ENCODE results near the gene FOXO1. TPM values are rescaled to one million over a fixed set of nuclear protein-coding genes. Genes with fewer than 3 reads are reported as not detected.

The FOXO1 gene
- total RNA-seq, 5 donors from 2014 or later (not counting 1 experiment from before 2014, with no cell fraction given) = 73.0 to 89.1 (median 84.5) TPM

DNA sequence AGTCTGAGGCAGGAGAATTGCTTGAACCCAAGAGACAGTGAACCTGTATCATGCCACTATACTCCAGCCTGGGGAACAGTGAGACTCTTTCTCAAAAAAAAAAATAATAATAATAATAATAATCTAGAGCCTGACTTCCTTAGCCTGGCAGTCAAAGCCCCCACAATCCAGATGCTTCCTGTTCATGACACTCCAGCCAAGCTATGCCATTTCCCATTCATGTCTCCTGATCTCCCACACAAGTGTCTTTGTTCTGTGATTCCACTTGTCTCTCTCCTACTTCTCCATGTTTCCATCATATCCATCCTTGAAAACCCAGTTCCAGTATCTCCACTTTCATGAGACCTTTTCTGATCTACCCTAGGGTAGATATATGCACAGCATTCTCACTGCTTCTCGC, 150.7 kb downstream of the FOXO1 start:
- H3K4me1 Mint-ChIP-seq = peaks cover 42 to 51% (median 46%) of the 10 kb centered on the region in 3 donors
- Histone ChIP-seq H3K4me1 (ENCODE audit: control insufficient read depth in 1 of 2, extremely low read depth in 1 of 2, insufficient read depth in 2 of 2, low read length in 2 of 2) (peaks cover 0 to 15% of the 10 kb centered on the region in 2 experiments), H3K27me3 (replicated peaks in 1 of 2; ENCODE audit: control insufficient read depth in 2 of 2, extremely low read depth in 1 of 2, insufficient read depth in 2 of 2, low read length in 1 of 2) (no peaks in the 10 kb centered on the region), H3K9me3 (no peaks in the 10 kb centered on the region), H3K4me3 (ENCODE audit: control insufficient read depth in 1 of 2, extremely low read depth in 1 of 2, low read length in 1 of 2) (no peak overlapping the region), H3K36me3 (ENCODE audit: control insufficient read depth in 2 of 2, extremely low read depth in 1 of 2, insufficient read depth in 1 of 2, low read length in 1 of 2) (no peaks in the 10 kb centered on the region), H3K27ac (ENCODE audit: low read length) (no peak overlapping the region)
- ChIA-PET CTCF (no interaction called here), POLR2A (no interaction called here)
- H3K4me3 Mint-ChIP-seq = no peak overlapping the region
- ATAC-seq (replicated peaks in 1 of 4) (no peak), DNase-seq (no peak)
- WGBS (ENCODE audit: insufficient coverage) = 100% methylated on average over 1 of the region's 1 CpG
- H3K27ac Mint-ChIP-seq = no peak overlapping the region
- H3K36me3 Mint-ChIP-seq = no peaks in the 10 kb centered on the region
- no peaks in the 10 kb centered on the region for H3K27me3 Mint-ChIP-seq
- no peaks in the 10 kb centered on the region for H3K9me3 Mint-ChIP-seq

DNA sequence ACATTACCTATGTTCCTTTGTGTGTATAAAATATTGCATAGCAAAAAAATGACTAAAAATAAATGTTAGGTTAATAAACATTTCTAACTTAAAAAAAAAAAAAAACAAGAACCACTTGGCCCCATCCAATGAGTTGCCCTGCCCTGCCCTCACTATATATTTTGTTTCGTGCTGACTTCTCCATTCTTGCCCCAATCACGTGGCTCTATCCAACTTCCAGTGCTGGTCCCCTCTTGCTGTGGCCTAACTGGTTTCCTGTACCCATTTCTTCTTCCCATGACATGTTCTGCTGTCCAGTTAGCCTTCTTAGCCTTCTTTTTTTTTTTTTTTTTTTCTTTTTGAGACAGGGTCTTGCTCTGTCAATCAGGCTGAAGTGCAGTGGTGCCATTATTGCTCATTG, 151.6 kb downstream of the FOXO1 start:
- Histone ChIP-seq H3K4me1 (ENCODE audit: control insufficient read depth in 1 of 2, extremely low read depth in 1 of 2, insufficient read depth in 2 of 2, low read length in 2 of 2) (peaks cover 0 to 15% of the 10 kb centered on the region in 2 experiments), H3K36me3 (ENCODE audit: control insufficient read depth in 2 of 2, extremely low read depth in 1 of 2, insufficient read depth in 1 of 2, low read length in 1 of 2) (no peaks in the 10 kb centered on the region), H3K27me3 (replicated peaks in 1 of 2; ENCODE audit: control insufficient read depth in 2 of 2, extremely low read depth in 1 of 2, insufficient read depth in 2 of 2, low read length in 1 of 2) (no peaks in the 10 kb centered on the region), H3K27ac (ENCODE audit: low read length) (no peak overlapping the region), H3K4me3 (ENCODE audit: control insufficient read depth in 1 of 2, extremely low read depth in 1 of 2, low read length in 1 of 2) (no peak overlapping the region), H3K9me3 (no peaks in the 10 kb centered on the region)
- H3K27me3 Mint-ChIP-seq = no peaks in the 10 kb centered on the region
- no peak for ATAC-seq (replicated peaks in 1 of 4)
- peaks cover 44 to 49% (median 46%) of the 10 kb centered on the region in 3 donors for H3K4me1 Mint-ChIP-seq
- H3K4me3 Mint-ChIP-seq = no peak overlapping the region
- POLR2A ChIA-PET = interaction anchor here in 1 of 2 donors (0.5 kb wide), 1 partner anchor 216 kb away, joined by 6 read pairs; no protein-coding TSS in a partner anchor
- no peak overlapping the region for H3K27ac Mint-ChIP-seq
- DNase-seq = no peak
- CTCF ChIA-PET = interaction anchor here (0.5 to 0.7 kb wide), 3 partner anchors 389 to 1492 kb away, joined by 4 to 8 read pairs (median 4); no protein-coding TSS in a partner anchor
- H3K9me3 Mint-ChIP-seq = no peaks in the 10 kb centered on the region
- no peaks in the 10 kb centered on the region for H3K36me3 Mint-ChIP-seq
- 96% methylated on average over 2 of the region's 2 CpGs for whole genome bisulfite sequencing (ENCODE audit: insufficient coverage)

DNA sequence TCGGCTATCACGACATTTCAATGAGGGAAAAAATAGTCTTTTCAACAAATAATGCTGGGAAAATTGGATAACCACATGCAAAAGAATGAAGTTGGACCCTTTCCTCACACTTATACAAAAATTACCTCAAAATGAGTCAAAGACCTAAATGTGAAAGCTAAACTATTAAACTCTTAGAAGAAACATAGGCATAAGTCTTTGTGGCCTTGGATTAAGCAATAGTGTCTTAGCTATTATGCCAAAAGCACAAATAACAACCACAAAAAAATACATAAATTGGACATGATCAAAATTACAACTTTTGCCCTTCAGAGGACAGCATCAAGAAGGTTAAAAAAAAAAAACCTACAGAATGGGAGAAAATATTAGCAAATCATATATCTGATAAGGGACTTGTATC, 156.6 kb downstream of the FOXO1 start:
- Histone ChIP-seq H3K27me3 (replicated peaks in 1 of 2; ENCODE audit: control insufficient read depth in 2 of 2, extremely low read depth in 1 of 2, insufficient read depth in 2 of 2, low read length in 1 of 2) (no peaks in the 10 kb centered on the region), H3K4me1 (ENCODE audit: control insufficient read depth in 1 of 2, extremely low read depth in 1 of 2, insufficient read depth in 2 of 2, low read length in 2 of 2) (peaks cover 25 to 28% of the 10 kb centered on the region in 2 experiments), H3K27ac (ENCODE audit: low read length) (no peak overlapping the region), H3K36me3 (ENCODE audit: control insufficient read depth in 2 of 2, extremely low read depth in 1 of 2, insufficient read depth in 1 of 2, low read length in 1 of 2) (no peaks in the 10 kb centered on the region), H3K9me3 (no peaks in the 10 kb centered on the region), H3K4me3 (ENCODE audit: control insufficient read depth in 1 of 2, extremely low read depth in 1 of 2, low read length in 1 of 2) (no peak overlapping the region)
- WGBS (ENCODE audit: insufficient coverage) = no CpG with 5 or more reads among the region's 2 CpGs
- H3K4me3 Mint-ChIP-seq = no peak overlapping the region
- H3K4me1 Mint-ChIP-seq = peaks cover 56 to 63% (median 59%) of the 10 kb centered on the region in 3 donors
- ATAC-seq (replicated peaks in 1 of 4) (no peak), DNase-seq (no peak)
- H3K9me3 Mint-ChIP-seq = no peaks in the 10 kb centered on the region
- H3K36me3 Mint-ChIP-seq = no peaks in the 10 kb centered on the region
- ChIA-PET POLR2A (interaction anchor here in 1 of 2 donors (0.7 kb wide), 1 partner anchor 254 kb away, joined by 4 read pairs; no protein-coding TSS in a partner anchor), CTCF (interaction anchor here in 1 of 2 donors (1.4 kb wide), 1 partner anchor 24 kb away, joined by 4 read pairs; no protein-coding TSS in a partner anchor)
- H3K27ac Mint-ChIP-seq = no peak overlapping the region
- H3K27me3 Mint-ChIP-seq = no peaks in the 10 kb centered on the region

GRCh38 chr13:40508767-40509342, 157.6 kb downstream of the FOXO1 start:
- peaks cover 25 to 28% of the 10 kb centered on the region in 2 experiments for H3K4me1 ChIP-seq (ENCODE audit: control insufficient read depth in 1 of 2, extremely low read depth in 1 of 2, insufficient read depth in 2 of 2, low read length in 2 of 2)
- Mint-ChIP-seq H3K27ac (peak overlapping the region; percentile 72 to 73), H3K4me1 (peaks cover 56 to 73% (median 58%) of the 10 kb centered on the region in 3 donors), H3K36me3 (no peaks in the 10 kb centered on the region), H3K27me3 (no peaks in the 10 kb centered on the region), H3K4me3 (peak overlapping the region in 2 of 3 donors; percentile 25 to 54), H3K9me3 (no peaks in the 10 kb centered on the region)
- ATAC-seq (replicated peaks in 1 of 4) (peak in 3 of 4 experiments; percentile 40 to 51 (median 51)), DNase-seq (no peak)
- ChIA-PET CTCF (interaction anchor here in 1 of 2 donors (0.5 to 1.4 kb wide), 4 partner anchors 23 to 708 kb away, joined by 3 to 5 read pairs (median 4); no protein-coding TSS in a partner anchor), POLR2A (interaction anchor here in 1 of 2 donors (0.6 to 0.9 kb wide), 2 partner anchors 23 to 129 kb away, joined by 3 to 5 read pairs; no protein-coding TSS in a partner anchor)
- H3K27me3 ChIP-seq (replicated peaks in 1 of 2; ENCODE audit: control insufficient read depth in 2 of 2, extremely low read depth in 1 of 2, insufficient read depth in 2 of 2, low read length in 1 of 2) = no peaks in the 10 kb centered on the region
- H3K9me3 ChIP-seq = no peaks in the 10 kb centered on the region
- no peak overlapping the region for H3K4me3 ChIP-seq (ENCODE audit: control insufficient read depth in 1 of 2, extremely low read depth in 1 of 2, low read length in 1 of 2)
- H3K36me3 ChIP-seq (ENCODE audit: control insufficient read depth in 2 of 2, extremely low read depth in 1 of 2, insufficient read depth in 1 of 2, low read length in 1 of 2) = no peaks in the 10 kb centered on the region
- 56% methylated on average over 1 of the region's 3 CpGs for WGBS (ENCODE audit: insufficient coverage)
- peak overlapping the region; percentile 25 for H3K27ac ChIP-seq (ENCODE audit: low read length)

GRCh38 chr13:40508127-40508526, 158.3 kb downstream of the FOXO1 start:
- Histone ChIP-seq H3K9me3 (no peaks in the 10 kb centered on the region), H3K27me3 (replicated peaks in 1 of 2; ENCODE audit: control insufficient read depth in 2 of 2, extremely low read depth in 1 of 2, insufficient read depth in 2 of 2, low read length in 1 of 2) (no peaks in the 10 kb centered on the region), H3K4me1 (ENCODE audit: control insufficient read depth in 1 of 2, extremely low read depth in 1 of 2, insufficient read depth in 2 of 2, low read length in 2 of 2) (peaks cover 25 to 28% of the 10 kb centered on the region in 2 experiments), H3K4me3 (ENCODE audit: control insufficient read depth in 1 of 2, extremely low read depth in 1 of 2, low read length in 1 of 2) (no peak overlapping the region), H3K27ac (ENCODE audit: low read length) (peak overlapping the region; percentile 25), H3K36me3 (ENCODE audit: control insufficient read depth in 2 of 2, extremely low read depth in 1 of 2, insufficient read depth in 1 of 2, low read length in 1 of 2) (no peaks in the 10 kb centered on the region)
- POLR2A ChIA-PET = interaction anchor here in 1 of 2 donors (0.6 to 0.9 kb wide), 3 partner anchors 22 to 128 kb away, joined by 3 to 5 read pairs (median 3); no protein-coding TSS in a partner anchor
- Mint-ChIP-seq H3K27ac (peak overlapping the region; percentile 53 to 72), H3K36me3 (no peaks in the 10 kb centered on the region), H3K9me3 (no peaks in the 10 kb centered on the region), H3K4me1 (peaks cover 51 to 69% (median 52%) of the 10 kb centered on the region in 3 donors), H3K4me3 (peak overlapping the region in 1 of 3 donors; percentile 54), H3K27me3 (no peaks in the 10 kb centered on the region)
- WGBS (ENCODE audit: insufficient coverage) = no CpG with 5 or more reads among the region's 3 CpGs
- peak in 1 of 4 experiments; percentile 70 for ATAC-seq (replicated peaks in 1 of 4)
- CTCF ChIA-PET = interaction anchor here (0.7 to 1.4 kb wide), 4 partner anchors 22 to 439 kb away, joined by 3 to 5 read pairs (median 4); no protein-coding TSS in a partner anchor
- peak in 2 of 35 experiments; percentile 12 to 57 for DNase-seq

DNA sequence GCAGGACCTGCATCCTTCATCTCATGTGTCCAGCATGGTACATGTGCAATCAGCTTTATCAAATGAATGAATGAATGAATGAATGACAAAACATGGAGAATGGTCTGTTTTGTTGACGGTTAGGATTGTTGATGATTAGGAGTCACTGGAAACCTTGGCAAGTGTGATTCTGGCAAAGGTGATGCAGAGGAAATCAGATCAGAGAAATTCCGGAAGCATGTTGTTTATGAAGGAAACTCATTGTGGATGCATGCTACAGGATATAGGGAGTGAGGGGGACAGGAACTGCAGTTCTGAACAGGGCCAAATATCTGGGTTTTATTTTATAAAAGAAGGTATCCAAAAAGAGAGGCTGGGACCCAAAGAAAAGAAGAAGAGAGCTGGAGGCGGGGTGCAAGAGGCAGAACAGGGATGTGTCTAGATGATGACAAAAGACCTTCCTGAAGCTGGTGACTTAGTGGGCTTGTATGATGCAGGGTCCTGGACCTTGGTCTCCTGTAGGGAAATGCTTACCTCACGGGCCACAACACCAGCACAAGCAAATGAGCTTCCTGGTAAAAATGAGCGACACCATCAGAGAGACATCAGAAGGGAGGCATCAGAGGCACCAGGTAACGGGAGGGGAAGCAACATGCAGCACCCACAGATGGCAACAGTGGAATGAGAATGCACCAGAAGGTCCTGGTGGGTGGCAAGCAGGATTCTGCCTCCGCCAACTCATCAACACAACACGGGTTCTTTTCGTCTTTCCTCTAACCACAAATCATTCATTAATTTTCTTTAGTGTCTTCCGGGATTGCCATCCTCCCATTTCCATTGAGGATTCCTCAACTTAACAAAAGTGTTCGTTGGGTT, 159.6 kb downstream of the FOXO1 start:
- Mint-ChIP-seq H3K27me3 (no peaks in the 10 kb centered on the region), H3K4me3 (peak overlapping the region in 1 of 3 donors; percentile 58)
- peak in 2 of 4 experiments; percentile 40 to 54 for ATAC-seq (replicated peaks in 1 of 4)

More for the DNA sequence above, 159.6 kb downstream of the FOXO1 start:
- Mint-ChIP-seq H3K36me3 (no peaks in the 10 kb centered on the region), H3K27ac (peak overlapping the region; percentile 29 to 66), H3K4me1 (peaks cover 43 to 65% (median 47%) of the 10 kb centered on the region in 3 donors), H3K9me3 (no peaks in the 10 kb centered on the region)
- no peak overlapping the region for H3K27ac ChIP-seq (ENCODE audit: low read length)
- ChIA-PET CTCF (no interaction called here), POLR2A (interaction anchor here in 1 of 2 donors (0.5 kb wide), 1 partner anchor 21 kb away, joined by 3 read pairs; no protein-coding TSS in a partner anchor)
- peaks cover 25 to 28% of the 10 kb centered on the region in 2 experiments for H3K4me1 ChIP-seq (ENCODE audit: control insufficient read depth in 1 of 2, extremely low read depth in 1 of 2, insufficient read depth in 2 of 2, low read length in 2 of 2)
- WGBS (ENCODE audit: insufficient coverage) = 90% methylated on average over 8 of the region's 11 CpGs
- no peaks in the 10 kb centered on the region for H3K36me3 ChIP-seq (ENCODE audit: control insufficient read depth in 2 of 2, extremely low read depth in 1 of 2, insufficient read depth in 1 of 2, low read length in 1 of 2)
- H3K4me3 ChIP-seq (ENCODE audit: control insufficient read depth in 1 of 2, extremely low read depth in 1 of 2, low read length in 1 of 2) = no peak overlapping the region
- H3K27me3 ChIP-seq (replicated peaks in 1 of 2; ENCODE audit: control insufficient read depth in 2 of 2, extremely low read depth in 1 of 2, insufficient read depth in 2 of 2, low read length in 1 of 2) = no peaks in the 10 kb centered on the region
- DNase-seq = no peak
- no peaks in the 10 kb centered on the region for H3K9me3 ChIP-seq

Measured in T-cell (primary cell).